DOHH2 (cell line): ENCODE data around the gene BMP7.

Source experiments
- H3F3A ChIP-seq: fragments of 200-600 bp; sonication (generic), shearing (Covaris generic); 2 replicates; pipeline ENCODE4 v1.6.0; 2016; ENCODE audit warnings: antibody characterized with exemption, mild to moderate bottlenecking; ENCODE audit not compliant: control insufficient read depth, insufficient read depth
- H3K27ac ChIP-seq: fragments of 200-600 bp; sonication (generic); 2 replicates; pipeline ENCODE4 v1.5.1; 2014; ENCODE audit warnings: low read depth, mild to moderate bottlenecking, low read length, moderate library complexity
- H3K27me3 ChIP-seq: fragments of 200-600 bp; sonication (generic); 2 replicates; pipeline ENCODE4 v1.6.1; 2014; ENCODE audit warnings: mild to moderate bottlenecking, low read length, mixed read lengths; ENCODE audit not compliant: control insufficient read depth
- H3K36me3 ChIP-seq: fragments of 200-600 bp; sonication (generic); 2 replicates; pipeline ENCODE4 v1.6.1; 2014; ENCODE audit warnings: mild to moderate bottlenecking, low read length, moderate library complexity, mixed read lengths; ENCODE audit not compliant: control insufficient read depth
- H3K4me1 ChIP-seq: fragments of 200-600 bp; sonication (generic); 2 replicates; pipeline ENCODE4 v1.6.1; 2014; ENCODE audit warnings: mild to moderate bottlenecking, low read length, mixed read lengths; ENCODE audit not compliant: control insufficient read depth
- H3K4me2 ChIP-seq: fragments of 200-600 bp; sonication (generic); 2 replicates; pipeline ENCODE4 v1.6.0; 2014; ENCODE audit warnings: mild to moderate bottlenecking, low read length, moderate library complexity
- H3K4me3 ChIP-seq: fragments of 200-600 bp; sonication (generic); 2 replicates; pipeline ENCODE4 v1.5.1; 2014; ENCODE audit warnings: mild to moderate bottlenecking, low read length, mixed read lengths
- H3K79me2 ChIP-seq: fragments of 200-600 bp; sonication (generic); 2 replicates; pipeline ENCODE4 v1.6.1; 2014; ENCODE audit warnings: mild to moderate bottlenecking, low read length, mixed read lengths; ENCODE audit not compliant: control insufficient read depth
- H3K9me2 ChIP-seq: fragments of 200-600 bp; sonication (generic); replicated peaks from 2 replicates; pipeline ENCODE4 v1.6.1; 2014; ENCODE audit warnings: mild to moderate bottlenecking, low read length, mixed read lengths; ENCODE audit not compliant: control insufficient read depth
- H3K9me3 ChIP-seq: fragments of 200-600 bp; sonication (generic); 2 replicates; pipeline ENCODE4 v1.6.1; 2014; ENCODE audit warnings: antibody characterized with exemption, low read length, mixed read lengths; ENCODE audit not compliant: control insufficient read depth, insufficient read depth
- H4K20me1 ChIP-seq: fragments of 200-600 bp; sonication (generic); 2 replicates; pipeline ENCODE4 v1.6.0; 2014; ENCODE audit warnings: low read depth, mild to moderate bottlenecking, antibody characterized with exemption, low read length, moderate library complexity; ENCODE audit not compliant: control insufficient read depth, insufficient read depth
- EZH2phosphoT487 ChIP-seq: fragments of 200-600 bp; sonication (generic); IDR thresholded peaks from 2 replicates; pipeline ENCODE4 v1.6.1; 2017; ENCODE audit warnings: borderline replicate concordance, mild to moderate bottlenecking, antibody characterized with exemption, low read length, moderate library complexity, mixed read lengths
- TF ChIP-seq, protein P1 (sequence below): fragments of 200-600 bp; sonication (generic); IDR thresholded peaks from one replicate; pipeline ENCODE4 v1.5.1; 2014; ENCODE audit warnings: antibody characterized with exemption, mild to moderate bottlenecking, low read depth, low read length; ENCODE audit not compliant: poor library complexity, severe bottlenecking

BMP7 gene

DNA sequence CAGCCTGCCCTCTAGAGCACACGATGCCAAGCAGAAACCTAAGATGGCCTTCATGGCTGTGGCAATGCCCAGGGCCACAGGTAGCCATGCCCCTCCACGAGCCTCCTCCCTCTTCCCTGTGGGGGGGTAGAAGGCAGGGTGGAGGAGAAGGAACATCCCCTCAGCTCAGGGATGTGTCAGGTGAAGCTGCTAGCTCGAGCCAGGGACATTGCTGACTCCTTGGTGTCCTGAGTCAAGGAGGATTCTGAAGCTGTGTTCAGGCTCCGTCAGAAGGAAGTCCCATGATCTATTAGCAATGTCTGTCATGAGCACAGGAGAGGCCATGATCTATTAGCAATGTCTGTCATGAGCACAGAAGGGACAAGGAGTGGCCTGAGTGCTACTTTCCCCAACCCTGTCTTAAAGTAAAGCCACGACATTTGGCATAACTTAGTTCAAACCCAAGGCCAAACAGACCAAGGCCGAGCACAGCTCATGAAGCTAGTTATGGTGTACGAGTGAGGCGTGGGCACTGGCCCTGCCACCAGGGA, 87.8 kb downstream of the BMP7 start:
- Histone ChIP-seq H3K36me3 (peaks cover 96% of the 10 kb centered on the region), H3K4me2 (no peak overlapping the region)
- TF ChIP-seq, protein P1, sequence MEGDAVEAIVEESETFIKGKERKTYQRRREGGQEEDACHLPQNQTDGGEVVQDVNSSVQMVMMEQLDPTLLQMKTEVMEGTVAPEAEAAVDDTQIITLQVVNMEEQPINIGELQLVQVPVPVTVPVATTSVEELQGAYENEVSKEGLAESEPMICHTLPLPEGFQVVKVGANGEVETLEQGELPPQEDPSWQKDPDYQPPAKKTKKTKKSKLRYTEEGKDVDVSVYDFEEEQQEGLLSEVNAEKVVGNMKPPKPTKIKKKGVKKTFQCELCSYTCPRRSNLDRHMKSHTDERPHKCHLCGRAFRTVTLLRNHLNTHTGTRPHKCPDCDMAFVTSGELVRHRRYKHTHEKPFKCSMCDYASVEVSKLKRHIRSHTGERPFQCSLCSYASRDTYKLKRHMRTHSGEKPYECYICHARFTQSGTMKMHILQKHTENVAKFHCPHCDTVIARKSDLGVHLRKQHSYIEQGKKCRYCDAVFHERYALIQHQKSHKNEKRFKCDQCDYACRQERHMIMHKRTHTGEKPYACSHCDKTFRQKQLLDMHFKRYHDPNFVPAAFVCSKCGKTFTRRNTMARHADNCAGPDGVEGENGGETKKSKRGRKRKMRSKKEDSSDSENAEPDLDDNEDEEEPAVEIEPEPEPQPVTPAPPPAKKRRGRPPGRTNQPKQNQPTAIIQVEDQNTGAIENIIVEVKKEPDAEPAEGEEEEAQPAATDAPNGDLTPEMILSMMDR = no peak
- no peak for TF ChIP-seq EZH2phosphoT487

DNA sequence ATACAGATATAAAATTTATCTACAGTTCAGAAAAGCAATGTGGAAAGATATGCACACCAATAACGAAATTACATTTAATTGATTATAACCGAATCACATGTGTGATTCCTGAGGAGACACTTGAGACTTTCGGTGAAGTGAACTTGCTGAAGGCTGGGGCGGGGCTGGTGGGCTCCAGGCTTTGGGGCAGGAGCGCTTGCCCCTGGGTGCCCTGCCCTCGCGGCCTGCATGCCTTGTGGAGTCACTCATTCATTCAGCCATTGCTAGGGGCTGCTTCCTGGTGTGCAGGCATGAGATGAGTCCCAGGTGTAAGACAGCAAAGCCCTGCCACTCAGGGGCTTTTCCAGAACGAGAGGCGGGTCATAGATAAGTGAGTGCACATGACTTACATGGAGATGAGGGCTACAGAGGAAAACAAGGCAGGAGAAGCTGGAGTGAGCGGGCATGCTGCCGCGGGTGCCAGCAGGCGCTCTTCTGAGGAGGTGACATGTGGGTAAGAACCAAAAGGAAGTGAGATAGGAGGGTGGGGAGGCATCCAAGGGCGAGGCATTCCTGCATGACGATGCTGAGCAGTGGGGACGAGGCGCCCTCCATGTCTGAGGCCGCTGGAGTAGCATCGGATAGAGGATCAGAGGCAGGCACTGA, 88.7 kb downstream of the BMP7 start:
- H3K27ac ChIP-seq = no peak overlapping the region

More for the DNA sequence above, 87.8 kb downstream of the BMP7 start:
- Histone ChIP-seq H3K4me1 (no peaks in the 10 kb centered on the region), H3F3A (peaks cover 44% of the 10 kb centered on the region), H3K9me2 (no peaks in the 10 kb centered on the region), H4K20me1 (peaks cover 16% of the 10 kb centered on the region), H3K79me2 (peaks cover 4% of the 10 kb centered on the region), H3K4me3 (no peak overlapping the region), H3K27ac (no peak overlapping the region), H3K27me3 (no peaks in the 10 kb centered on the region), H3K9me3 (no peaks in the 10 kb centered on the region)

GRCh38 chr20:57176842-57177241, 89.6 kb downstream of the BMP7 start:
- Histone ChIP-seq H3K4me3 (no peak overlapping the region), H3K36me3 (peaks cover 97% of the 10 kb centered on the region), H3K27me3 (no peaks in the 10 kb centered on the region), H3K4me1 (no peaks in the 10 kb centered on the region), H3K79me2 (peaks cover 2% of the 10 kb centered on the region; the same call in 1 of the 2 replicates), H3K9me3 (no peaks in the 10 kb centered on the region), H4K20me1 (peaks cover 13% of the 10 kb centered on the region), H3K4me2 (no peak overlapping the region), H3K27ac (no peak overlapping the region), H3K9me2 (no peaks in the 10 kb centered on the region), H3F3A (peaks cover 51% of the 10 kb centered on the region)
- no peak for TF ChIP-seq EZH2phosphoT487
- TF ChIP-seq, protein P1 = no peak

More for the DNA sequence above, 88.7 kb downstream of the BMP7 start:
- TF ChIP-seq, protein P1 = no peak
- no peak for TF ChIP-seq EZH2phosphoT487
- no peaks in the 10 kb centered on the region for H3K4me1 ChIP-seq
- peaks cover 97% of the 10 kb centered on the region for H3K36me3 ChIP-seq
- H3K9me3 ChIP-seq = no peaks in the 10 kb centered on the region
- peaks cover 47% of the 10 kb centered on the region for H3F3A ChIP-seq
- H3K4me3 ChIP-seq = no peak overlapping the region
- H3K79me2 ChIP-seq = peaks cover 2% of the 10 kb centered on the region; the same call in 1 of the 2 replicates
- H4K20me1 ChIP-seq = peaks cover 13% of the 10 kb centered on the region
- H3K27me3 ChIP-seq = no peaks in the 10 kb centered on the region
- H3K9me2 ChIP-seq = no peaks in the 10 kb centered on the region
- no peak overlapping the region for H3K4me2 ChIP-seq
